Measurements from ENCODE around the gene TPCN2.

Gene TPCN2

DNA sequence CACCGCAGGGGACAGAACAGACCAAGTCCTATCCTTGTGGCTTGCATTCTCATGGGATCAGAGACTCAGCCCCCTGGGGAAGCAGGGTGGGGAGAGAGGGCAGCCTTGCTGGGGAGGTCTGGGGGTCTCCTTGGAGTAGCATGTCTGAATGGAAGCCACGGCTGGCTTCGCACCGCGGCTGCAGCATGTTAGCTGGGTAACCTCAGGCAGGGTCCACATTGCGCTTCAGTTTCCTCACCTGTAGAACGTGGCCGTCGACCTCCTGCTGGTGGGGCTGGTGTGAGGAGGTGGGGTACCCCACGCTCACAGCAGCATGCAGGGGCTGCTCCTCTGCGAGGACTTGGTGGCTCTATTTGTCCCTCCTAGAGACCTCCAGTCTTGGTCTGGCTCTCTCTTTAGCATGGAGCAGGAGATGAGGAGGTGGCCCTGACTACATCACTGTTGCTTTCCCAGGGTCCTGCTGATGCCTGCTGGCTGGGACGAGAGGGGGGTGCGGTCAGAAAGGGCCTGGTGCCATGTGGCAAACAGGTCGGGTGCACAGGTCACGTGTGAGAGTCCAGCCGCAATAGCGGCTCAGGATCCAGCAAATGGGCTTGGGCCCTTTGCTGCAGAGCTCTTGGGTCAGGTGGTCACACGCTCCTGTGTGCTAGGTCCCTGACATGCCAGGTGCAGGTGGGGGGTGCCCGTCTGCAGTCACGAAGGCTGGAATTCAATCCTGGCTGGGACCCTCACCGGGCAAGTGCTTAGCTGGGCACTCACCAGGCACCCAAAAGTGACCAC lies 71.6 kb downstream of the TPCN2 start:
- TF ChIP-seq, protein P1, sequence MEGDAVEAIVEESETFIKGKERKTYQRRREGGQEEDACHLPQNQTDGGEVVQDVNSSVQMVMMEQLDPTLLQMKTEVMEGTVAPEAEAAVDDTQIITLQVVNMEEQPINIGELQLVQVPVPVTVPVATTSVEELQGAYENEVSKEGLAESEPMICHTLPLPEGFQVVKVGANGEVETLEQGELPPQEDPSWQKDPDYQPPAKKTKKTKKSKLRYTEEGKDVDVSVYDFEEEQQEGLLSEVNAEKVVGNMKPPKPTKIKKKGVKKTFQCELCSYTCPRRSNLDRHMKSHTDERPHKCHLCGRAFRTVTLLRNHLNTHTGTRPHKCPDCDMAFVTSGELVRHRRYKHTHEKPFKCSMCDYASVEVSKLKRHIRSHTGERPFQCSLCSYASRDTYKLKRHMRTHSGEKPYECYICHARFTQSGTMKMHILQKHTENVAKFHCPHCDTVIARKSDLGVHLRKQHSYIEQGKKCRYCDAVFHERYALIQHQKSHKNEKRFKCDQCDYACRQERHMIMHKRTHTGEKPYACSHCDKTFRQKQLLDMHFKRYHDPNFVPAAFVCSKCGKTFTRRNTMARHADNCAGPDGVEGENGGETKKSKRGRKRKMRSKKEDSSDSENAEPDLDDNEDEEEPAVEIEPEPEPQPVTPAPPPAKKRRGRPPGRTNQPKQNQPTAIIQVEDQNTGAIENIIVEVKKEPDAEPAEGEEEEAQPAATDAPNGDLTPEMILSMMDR (IDR thresholded peaks at IDR 0.05; ENCODE audit: low read depth, low read length, missing control alignments) = no peak
- H3K4me3 ChIP-seq (ENCODE audit: low read depth, low read length) = no peak overlapping the region
- no peak for DNase-seq (ENCODE audit: low read depth)

GRCh38 chr11:69121021-69121420 lies 72.3 kb downstream of the TPCN2 start:
- TF ChIP-seq, protein P1 (IDR thresholded peaks at IDR 0.05; ENCODE audit: low read depth, low read length, missing control alignments) = no peak
- no peak for DNase-seq (ENCODE audit: low read depth)
- no peak overlapping the region for H3K4me3 ChIP-seq (ENCODE audit: low read depth, low read length)

DNA sequence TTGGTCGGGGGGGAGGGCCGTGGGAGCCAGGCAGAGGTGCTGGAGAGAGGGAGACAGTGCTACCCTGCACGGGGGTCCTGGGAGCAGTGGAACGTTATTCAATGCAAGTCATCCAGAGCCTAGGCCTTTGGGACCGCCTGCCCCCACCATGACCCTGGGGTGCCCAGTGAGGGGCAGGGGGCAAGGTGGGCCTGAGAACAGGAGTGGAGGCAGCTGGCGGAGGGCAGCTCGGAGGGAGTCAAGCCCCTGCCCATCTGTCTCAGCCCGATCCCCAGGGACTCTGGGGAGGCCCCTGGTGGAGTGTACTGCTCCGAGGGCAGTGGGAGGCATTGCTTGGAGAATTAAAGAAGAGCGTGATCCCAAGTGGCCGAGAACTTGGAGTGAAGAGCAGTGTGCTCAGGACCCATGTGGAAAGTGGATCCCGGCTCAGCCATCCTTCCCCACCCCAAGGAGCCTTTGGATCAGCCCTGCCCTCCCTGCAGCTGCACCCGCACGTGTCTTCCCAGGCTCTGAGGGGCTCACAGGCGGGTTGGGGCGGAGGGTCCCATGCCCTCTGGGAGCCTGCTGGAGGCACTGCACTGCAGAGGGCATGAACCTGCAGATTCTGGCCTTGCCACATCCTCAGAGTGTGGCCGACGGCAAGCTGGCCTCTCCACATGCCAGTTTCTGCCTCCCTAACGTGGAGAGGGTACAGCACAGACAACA lies 73.0 kb downstream of the TPCN2 start:
- no peak for DNase-seq (ENCODE audit: low read depth)

GRCh38 chr11:69122326-69122629 lies 73.5 kb downstream of the TPCN2 start:
- no peak for DNase-seq (ENCODE audit: low read depth)
- TF ChIP-seq, protein P1 (IDR thresholded peaks at IDR 0.05; ENCODE audit: low read depth, low read length, missing control alignments) = no peak
- H3K4me3 ChIP-seq (ENCODE audit: low read depth, low read length) = no peak overlapping the region

More for the DNA sequence above, 73.0 kb downstream of the TPCN2 start:
- H3K4me3 ChIP-seq (ENCODE audit: low read depth, low read length) = no peak overlapping the region
- TF ChIP-seq, protein P1 (IDR thresholded peaks at IDR 0.05; ENCODE audit: low read depth, low read length, missing control alignments) = no peak

GRCh38 chr11:69122630-69123431 lies 74.1 kb downstream of the TPCN2 start:
- no peak overlapping the region for H3K4me3 ChIP-seq (ENCODE audit: low read depth, low read length)
- peak; percentile 35 for DNase-seq (ENCODE audit: low read depth)
- TF ChIP-seq, protein P1 (IDR thresholded peaks at IDR 0.05; ENCODE audit: low read depth, low read length, missing control alignments) = no peak

DNA sequence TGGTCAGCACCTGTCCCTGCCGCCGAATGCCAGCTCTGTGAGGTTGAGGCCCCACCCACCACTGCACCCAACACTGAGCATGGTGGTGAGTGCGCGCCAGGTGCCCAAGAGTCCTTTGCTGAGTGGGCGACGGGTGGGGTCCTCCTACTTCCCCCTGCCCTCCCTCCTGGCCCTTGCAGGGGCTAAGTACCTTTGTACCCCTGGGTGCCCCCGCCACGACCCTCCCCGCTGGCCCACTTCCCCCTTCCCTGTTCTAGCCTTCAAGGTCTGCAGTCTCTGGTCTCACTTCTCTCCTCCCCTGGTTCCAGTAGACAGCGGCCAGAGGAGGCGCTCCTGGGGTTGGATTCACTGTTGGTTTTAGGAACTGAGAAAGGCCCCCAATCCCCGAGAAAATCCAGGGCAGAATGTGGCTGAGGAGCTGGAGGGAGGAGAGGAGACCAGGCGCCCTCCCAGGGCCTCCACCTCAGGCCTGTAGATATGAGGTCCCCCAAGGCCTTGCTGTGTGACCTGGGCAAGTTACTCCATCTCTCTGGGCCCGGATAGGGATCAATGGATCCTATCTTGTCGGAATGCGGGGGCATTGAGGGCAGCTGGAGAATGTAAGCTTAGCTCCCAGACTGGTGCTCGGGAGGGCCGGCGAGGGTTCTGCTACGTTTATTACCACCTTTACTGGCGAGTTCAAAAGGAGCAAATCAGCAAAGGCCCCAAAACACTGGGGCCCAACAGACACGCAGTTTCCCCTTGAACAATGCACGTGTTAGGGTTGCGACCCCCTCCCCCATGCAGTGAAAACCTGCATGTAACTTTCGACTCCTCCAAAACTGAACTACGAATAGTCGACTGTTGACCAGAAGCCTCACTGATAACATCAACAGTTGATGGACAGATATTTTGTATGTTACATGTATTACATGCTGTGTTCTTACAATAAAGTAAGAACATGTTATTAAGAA lies 75.1 kb downstream of the TPCN2 start:
- no peak overlapping the region for H3K4me3 ChIP-seq (ENCODE audit: low read depth, low read length)
- DNase-seq (ENCODE audit: low read depth) = no peak
- TF ChIP-seq, protein P1 (IDR thresholded peaks at IDR 0.05; ENCODE audit: low read depth, low read length, missing control alignments) = no peak
